Osteocyte (in vitro differentiated cells): ENCODE measurements around the gene KCTD14. TPM values are rescaled to one million over a fixed set of nuclear protein-coding genes. Genes with fewer than 3 reads are reported as not detected.
A peak's percentile ranks its signal among the peaks of the same experiment; 100 is the strongest.
"Not testable (repeated sequence)": the region's sequence is repeated elsewhere in the genome, so short reads cannot be mapped to it uniquely, and the experiment has no call there.

Experiments
- DNase-seq: peaks from one replicate; pipeline ENCODE4 v3.0.0; 2021; ENCODE audit warnings: mixed read lengths; ENCODE audit not compliant: unreplicated experiment; ENCODE audit errors: extremely low spot score
- H3K27ac Mint-ChIP-seq: one replicate; pipeline ENCODE4 v1.8.0; 2021; ENCODE audit warnings: mild to moderate bottlenecking, mixed read lengths; ENCODE audit not compliant: unreplicated experiment
- H3K27me3 Mint-ChIP-seq: one replicate; pipeline ENCODE4 v1.8.0; 2021; ENCODE audit warnings: mixed read lengths; ENCODE audit not compliant: unreplicated experiment
- H3K36me3 Mint-ChIP-seq: one replicate; pipeline ENCODE4 v1.8.0; 2021; ENCODE audit warnings: mixed read lengths; ENCODE audit not compliant: unreplicated experiment
- H3K4me1 Mint-ChIP-seq: one replicate; pipeline ENCODE4 v1.8.0; 2021; ENCODE audit warnings: mixed read lengths; ENCODE audit not compliant: unreplicated experiment
- H3K4me3 Mint-ChIP-seq: one replicate; pipeline ENCODE4 v1.8.0; 2021; ENCODE audit warnings: mild to moderate bottlenecking, moderate library complexity, mixed read lengths; ENCODE audit not compliant: unreplicated experiment
- H3K9me3 Mint-ChIP-seq: one replicate; pipeline ENCODE4 v1.8.0; 2021; ENCODE audit warnings: mixed read lengths; ENCODE audit not compliant: unreplicated experiment
- CTCF ChIP-seq: fragments of 200-600 bp; sonication (generic); IDR thresholded peaks from 2 replicates; pipeline ENCODE4 v1.5.0; 2021; ENCODE audit warnings: antibody characterized with exemption, mild to moderate bottlenecking, moderate library complexity
- total RNA-seq: library from RNA; stranded (reverse); gene quantifications from 2 replicates; pipeline ENCODE4 v1.2.1, GENCODE V29; 2021

KCTD14 gene
- total RNA-seq, 1 donor from 2014 or later = 0.73 TPM

GRCh38 chr11:78061921-78062311 lies 38.8 kb upstream of the KCTD14 start:
- no peaks in the 10 kb centered on the region for H3K9me3 Mint-ChIP-seq
- DNase-seq = no peak
- TF ChIP-seq CTCF = no peak
- peaks cover 13% of the 10 kb centered on the region for H3K4me1 Mint-ChIP-seq
- no peaks in the 10 kb centered on the region for H3K27me3 Mint-ChIP-seq
- no peaks in the 10 kb centered on the region for H3K36me3 Mint-ChIP-seq
- peak overlapping the region; percentile 73 for H3K27ac Mint-ChIP-seq
- no peak overlapping the region for H3K4me3 Mint-ChIP-seq

- Mint-ChIP-seq H3K27me3 (no peaks in the 10 kb centered on the region), H3K9me3 (no peaks in the 10 kb centered on the region), H3K4me1 (peaks cover 13% of the 10 kb centered on the region), H3K4me3 (no peak overlapping the region), H3K27ac (peak overlapping the region; percentile 73), H3K36me3 (no peaks in the 10 kb centered on the region)
- TF ChIP-seq CTCF = no peak
- DNase-seq = no peak
Measured at GRCh38 chr11:78061088-78061920, 38.2 kb upstream of the KCTD14 start.

GRCh38 chr11:78060533-78060932 lies 37.5 kb upstream of the KCTD14 start:
- DNase-seq = no peak
- H3K27me3 Mint-ChIP-seq = no peaks in the 10 kb centered on the region
- no peaks in the 10 kb centered on the region for H3K36me3 Mint-ChIP-seq
- TF ChIP-seq CTCF = no peak
- H3K27ac Mint-ChIP-seq = no peak overlapping the region
- no peaks in the 10 kb centered on the region for H3K9me3 Mint-ChIP-seq
- H3K4me3 Mint-ChIP-seq = no peak overlapping the region
- H3K4me1 Mint-ChIP-seq = peaks cover 13% of the 10 kb centered on the region

GRCh38 chr11:78059749-78060328 lies 36.8 kb upstream of the KCTD14 start:
- not testable (repeated sequence) for H3K36me3 Mint-ChIP-seq, H3K27ac Mint-ChIP-seq, H3K9me3 Mint-ChIP-seq, DNase-seq, H3K27me3 Mint-ChIP-seq, H3K4me3 Mint-ChIP-seq
- H3K4me1 Mint-ChIP-seq = peaks cover 13% of the 10 kb centered on the region

- Mint-ChIP-seq H3K36me3 (no peaks in the 10 kb centered on the region), H3K27ac (no peak overlapping the region), H3K27me3 (no peaks in the 10 kb centered on the region), H3K9me3 (no peaks in the 10 kb centered on the region), H3K4me3 (no peak overlapping the region), H3K4me1 (peaks cover 13% of the 10 kb centered on the region)
- no peak for TF ChIP-seq CTCF
- no peak for DNase-seq
Measured at GRCh38 chr11:78057462-78058055, 34.5 kb upstream of the KCTD14 start.
